ENCODE results near the gene LONP1. TPM values are rescaled to one million over a fixed set of nuclear protein-coding genes. Genes with fewer than 3 reads are reported as not detected.

The LONP1 gene
- total RNA-seq, 2 experiments from 2014 or later, result 324 to 342 TPM

GRCh38 chr19:5666921-5667610 lies 52.9 kb downstream of the LONP1 start:
- CTCF ChIA-PET, result no interaction called here

GRCh38 chr19:5665781-5666513 lies 54.0 kb downstream of the LONP1 start:
- POLR2A ChIA-PET, result interaction anchor here (0.6 to 1.5 kb wide), 8 partner anchors 10 to 314 kb away, joined by 3 to 4 read pairs (median 3); no protein-coding TSS in a partner anchor
- H3K4me3 Mint-ChIP-seq, result no peak overlapping the region
- no peak for TF ChIP-seq CTCF (IDR thresholded peaks at IDR 0.05)
- DNase-seq (no peak), ATAC-seq (peak; percentile 24)
- peaks cover 6% of the 10 kb centered on the region for H3K4me1 Mint-ChIP-seq (ENCODE audit: low read depth)
- no peaks in the 10 kb centered on the region for H3K9me3 Mint-ChIP-seq
- CTCF ChIA-PET, result interaction anchor here (0.8 to 1.1 kb wide), 2 partner anchors 10 to 54 kb away, joined by 3 read pairs; partner anchors contain the start of gene LONP1
- H3K27ac Mint-ChIP-seq, result peak overlapping the region; percentile 82
- intact Hi-C loops (cut with micrococcal nuclease), result no loop called here
- H3K27me3 Mint-ChIP-seq, result no peaks in the 10 kb centered on the region
- peaks cover 59% of the 10 kb centered on the region for H3K36me3 Mint-ChIP-seq (ENCODE audit: low read depth)

More at GRCh38 chr19:5666921-5667610, 52.9 kb downstream of the LONP1 start:
- H3K4me1 Mint-ChIP-seq (ENCODE audit: low read depth), result peaks cover 6% of the 10 kb centered on the region
- H3K36me3 Mint-ChIP-seq (ENCODE audit: low read depth), result peaks cover 60% of the 10 kb centered on the region
- TF ChIP-seq CTCF (IDR thresholded peaks at IDR 0.05), result no peak
- ATAC-seq (no peak), DNase-seq (no peak)
- intact Hi-C loops (cut with micrococcal nuclease), result no loop called here
- H3K27ac Mint-ChIP-seq, result no peak overlapping the region
- no peak overlapping the region for H3K4me3 Mint-ChIP-seq
- no peaks in the 10 kb centered on the region for H3K27me3 Mint-ChIP-seq
- POLR2A ChIA-PET, result interaction anchor here (0.6 to 1.4 kb wide), 2 partner anchors 13 to 468 kb away, joined by 3 read pairs; partner anchors contain the start of gene ACSBG2
- no peaks in the 10 kb centered on the region for H3K9me3 Mint-ChIP-seq

- Mint-ChIP-seq H3K4me3 (no peak overlapping the region), H3K27me3 (no peaks in the 10 kb centered on the region), H3K4me1 (ENCODE audit: low read depth) (peaks cover 6% of the 10 kb centered on the region), H3K9me3 (no peaks in the 10 kb centered on the region), H3K27ac (peak overlapping the region; percentile 82), H3K36me3 (ENCODE audit: low read depth) (peaks cover 57% of the 10 kb centered on the region)
- no peak for TF ChIP-seq CTCF (IDR thresholded peaks at IDR 0.05)
- DNase-seq, result no peak
- intact Hi-C loops (cut with micrococcal nuclease), result no loop called here
- POLR2A ChIA-PET, result interaction anchor here (0.6 to 1.5 kb wide), 3 partner anchors 29 to 513 kb away, joined by 3 to 4 read pairs (median 3); no protein-coding TSS in a partner anchor
- no peak for ATAC-seq
- CTCF ChIA-PET, result interaction anchor here (1.1 kb wide), 1 partner anchor 10 kb away, joined by 3 read pairs; no protein-coding TSS in a partner anchor
These were observed 55.4 kb downstream of the LONP1 start for GRCh38 chr19:5664515-5664914.

- H3K36me3 Mint-ChIP-seq (ENCODE audit: low read depth), result peaks cover 52% of the 10 kb centered on the region
- CTCF ChIA-PET, result no interaction called here
These were observed 56.0 kb downstream of the LONP1 start for GRCh38 chr19:5663904-5664303.

More at GRCh38 chr19:5663904-5664303, 56.0 kb downstream of the LONP1 start:
- intact Hi-C loops (cut with micrococcal nuclease), result no loop called here
- TF ChIP-seq CTCF (IDR thresholded peaks at IDR 0.05), result no peak
- no peaks in the 10 kb centered on the region for H3K9me3 Mint-ChIP-seq
- ATAC-seq (no peak), DNase-seq (no peak)
- no peak overlapping the region for H3K4me3 Mint-ChIP-seq
- H3K27ac Mint-ChIP-seq, result no peak overlapping the region
- peaks cover 6% of the 10 kb centered on the region for H3K4me1 Mint-ChIP-seq (ENCODE audit: low read depth)
- POLR2A ChIA-PET, result no interaction called here
- no peaks in the 10 kb centered on the region for H3K27me3 Mint-ChIP-seq

All from activated CD8-positive, alpha-beta T cell treated with anti-CD3 and anti-CD28 coated beads for 36 hours (primary cell).